RWPE1 (cell line): Measurements from ENCODE around the gene TUBG1.
A peak's percentile ranks its signal among the peaks of the same experiment; 100 is the strongest.

Experiments used
- CTCF ChIA-PET: fragments of 350-600 bp; sonication (Branson Sonifier 250); formaldehyde crosslinking; extraction: SDS; loops from one replicate; lab custom pipeline; 2021; lab: Yijun Ruan, JAX
- POLR2A ChIA-PET: fragments of 400-600 bp; formaldehyde crosslinking; extraction: SDS; loops from one replicate; lab custom pipeline; 2020; ENCODE audit warnings: antibody characterized with exemption; ENCODE audit not compliant: low non-redundant PET; lab: Yijun Ruan, JAX
- DNase-seq: peaks from one replicate; pipeline ENCODE4 v3.0.0; 2012; ENCODE audit warnings: low spot score
- H3K27ac ChIP-seq: fragments of 450-650 bp; 2 replicates; pipeline ENCODE4 v1.5.1; 2017
- TF ChIP-seq, protein P1 (sequence below): fragments of 450-650 bp; conservative IDR thresholded peaks from 2 replicates; pipeline ENCODE4 v1.5.1; 2017; ENCODE audit warnings: low read depth, mild to moderate bottlenecking

TUBG1 gene

DNA sequence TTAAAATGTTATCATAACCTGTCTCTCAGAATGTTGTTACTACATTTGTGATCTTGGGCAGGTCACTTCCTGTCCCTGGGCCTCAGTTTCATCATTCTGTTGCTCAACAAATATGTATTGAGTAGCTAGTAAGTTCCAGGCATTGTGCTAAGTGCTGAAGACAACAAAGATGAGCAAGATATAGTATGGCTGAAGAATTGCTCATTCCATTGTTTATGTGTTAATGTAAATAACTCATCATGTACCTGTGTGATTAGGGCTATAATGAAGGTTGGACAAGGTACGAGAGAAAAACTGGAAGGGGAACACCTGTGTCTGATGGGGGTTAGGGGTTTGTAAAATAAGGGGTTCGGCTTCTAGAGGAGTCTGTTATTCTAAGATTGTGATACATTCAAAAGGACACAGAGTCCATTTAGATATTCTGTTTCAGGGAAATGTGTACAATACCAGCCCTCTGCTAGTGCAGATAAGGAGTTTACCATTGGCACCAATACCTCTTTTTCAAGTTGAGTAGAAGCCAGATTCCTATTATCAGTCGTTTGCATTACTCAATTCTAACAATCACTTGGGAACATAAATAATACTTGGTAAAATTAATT lies 20.0 kb downstream of the TUBG1 start:
- ChIA-PET CTCF (interaction anchor here (0.5 to 1.0 kb wide), 4 partner anchors 11 to 195 kb away, joined by 3 to 6 read pairs (median 3); no protein-coding TSS in a partner anchor), POLR2A (interaction anchor here (0.7 kb wide), 1 partner anchor 10 kb away, joined by 6 read pairs; no protein-coding TSS in a partner anchor)
- no peak overlapping the region for H3K27ac ChIP-seq
- TF ChIP-seq, protein P1, sequence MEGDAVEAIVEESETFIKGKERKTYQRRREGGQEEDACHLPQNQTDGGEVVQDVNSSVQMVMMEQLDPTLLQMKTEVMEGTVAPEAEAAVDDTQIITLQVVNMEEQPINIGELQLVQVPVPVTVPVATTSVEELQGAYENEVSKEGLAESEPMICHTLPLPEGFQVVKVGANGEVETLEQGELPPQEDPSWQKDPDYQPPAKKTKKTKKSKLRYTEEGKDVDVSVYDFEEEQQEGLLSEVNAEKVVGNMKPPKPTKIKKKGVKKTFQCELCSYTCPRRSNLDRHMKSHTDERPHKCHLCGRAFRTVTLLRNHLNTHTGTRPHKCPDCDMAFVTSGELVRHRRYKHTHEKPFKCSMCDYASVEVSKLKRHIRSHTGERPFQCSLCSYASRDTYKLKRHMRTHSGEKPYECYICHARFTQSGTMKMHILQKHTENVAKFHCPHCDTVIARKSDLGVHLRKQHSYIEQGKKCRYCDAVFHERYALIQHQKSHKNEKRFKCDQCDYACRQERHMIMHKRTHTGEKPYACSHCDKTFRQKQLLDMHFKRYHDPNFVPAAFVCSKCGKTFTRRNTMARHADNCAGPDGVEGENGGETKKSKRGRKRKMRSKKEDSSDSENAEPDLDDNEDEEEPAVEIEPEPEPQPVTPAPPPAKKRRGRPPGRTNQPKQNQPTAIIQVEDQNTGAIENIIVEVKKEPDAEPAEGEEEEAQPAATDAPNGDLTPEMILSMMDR, result no peak
- DNase-seq, result no peak

DNA sequence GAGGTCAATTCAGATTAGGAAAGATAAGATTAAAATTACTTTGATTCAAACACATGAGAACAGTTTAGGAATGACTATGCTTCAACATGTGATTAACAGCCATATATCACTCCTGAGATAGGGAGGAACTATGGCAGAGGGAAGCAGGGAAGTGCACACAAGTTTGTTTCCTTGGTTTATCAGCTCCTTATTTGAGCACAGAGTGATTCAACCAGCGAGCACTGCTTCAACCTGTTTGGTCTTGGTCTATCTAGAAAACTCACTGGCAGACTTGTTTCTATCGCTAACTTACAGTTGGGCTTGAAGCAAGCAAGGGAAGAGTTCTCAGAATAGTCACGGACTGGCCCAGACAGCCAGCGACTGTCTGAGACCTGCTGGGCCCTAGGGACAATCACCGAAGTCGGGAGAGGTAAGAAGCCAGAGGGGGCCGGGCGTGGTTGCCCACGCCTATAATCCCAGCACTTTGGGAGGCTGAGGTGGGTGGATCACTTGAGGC lies 23.5 kb downstream of the TUBG1 start:
- no peak for DNase-seq
- TF ChIP-seq, protein P1, result no peak
- H3K27ac ChIP-seq, result peak overlapping the region; percentile 54
- ChIA-PET POLR2A (interaction anchor here (1.2 kb wide), 1 partner anchor 46 kb away, joined by 4 read pairs; no protein-coding TSS in a partner anchor), CTCF (no interaction called here)

DNA sequence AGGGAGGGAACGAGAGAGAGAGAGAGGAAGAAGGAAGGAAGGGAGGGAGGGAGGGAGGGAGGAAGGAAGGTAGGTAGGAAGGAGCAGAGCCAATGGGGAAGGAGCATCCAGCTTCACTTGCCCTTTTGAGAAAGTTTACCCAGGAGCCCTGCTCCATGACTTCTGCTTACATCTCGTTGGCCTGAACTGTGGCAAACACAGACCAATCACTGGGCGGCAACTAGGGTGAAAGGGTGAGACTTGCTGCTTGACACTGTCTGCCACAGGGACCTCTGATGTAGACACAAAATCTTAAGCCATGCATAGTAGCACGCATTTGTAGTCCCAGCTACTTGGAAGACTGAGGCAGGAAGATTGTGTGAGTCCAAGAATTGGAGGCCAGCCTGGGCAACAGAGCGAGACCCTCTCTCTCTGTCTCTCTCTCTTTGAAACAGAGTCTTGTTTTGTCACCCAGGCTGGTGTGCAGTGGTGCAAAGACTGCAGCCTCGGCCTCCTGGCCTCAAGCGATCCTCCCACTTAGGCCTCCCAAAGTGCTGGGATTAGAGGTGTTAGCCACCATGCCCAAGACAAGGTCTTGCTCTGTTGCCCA lies 30.1 kb downstream of the TUBG1 start:
- POLR2A ChIA-PET, result interaction anchor here (1.0 kb wide), 1 partner anchor 11 kb away, joined by 6 read pairs; no protein-coding TSS in a partner anchor

DNA sequence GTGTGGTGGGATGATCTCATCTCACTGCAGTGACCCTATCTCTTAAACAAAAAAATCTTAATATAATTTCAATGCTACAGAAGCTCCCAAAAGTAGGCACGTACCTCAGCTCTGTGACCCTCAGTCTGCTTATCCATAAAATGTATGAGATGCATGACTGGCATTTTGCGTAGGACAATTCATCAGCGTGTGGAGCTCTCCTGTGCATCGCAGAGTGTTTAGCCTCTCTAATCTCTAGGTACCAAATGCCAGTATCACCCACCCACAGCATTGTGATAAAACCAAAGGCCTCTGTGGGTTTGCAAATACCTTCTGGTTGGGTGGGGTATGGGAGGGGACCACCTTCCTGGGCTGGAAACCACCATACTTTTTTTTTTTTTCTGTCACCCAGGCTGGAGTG lies 30.6 kb downstream of the TUBG1 start:
- ChIA-PET CTCF (interaction anchor here (0.7 kb wide), 1 partner anchor 18 kb away, joined by 4 read pairs; no protein-coding TSS in a partner anchor), POLR2A (interaction anchor here (1.0 kb wide), 1 partner anchor 11 kb away, joined by 6 read pairs; no protein-coding TSS in a partner anchor)
- no peak overlapping the region for H3K27ac ChIP-seq
- DNase-seq, result no peak
- TF ChIP-seq, protein P1, result no peak

More for the DNA sequence above, 30.1 kb downstream of the TUBG1 start:
- TF ChIP-seq, protein P1, result no peak
- H3K27ac ChIP-seq, result no peak overlapping the region
- CTCF ChIA-PET, result no interaction called here
- no peak for DNase-seq

DNA sequence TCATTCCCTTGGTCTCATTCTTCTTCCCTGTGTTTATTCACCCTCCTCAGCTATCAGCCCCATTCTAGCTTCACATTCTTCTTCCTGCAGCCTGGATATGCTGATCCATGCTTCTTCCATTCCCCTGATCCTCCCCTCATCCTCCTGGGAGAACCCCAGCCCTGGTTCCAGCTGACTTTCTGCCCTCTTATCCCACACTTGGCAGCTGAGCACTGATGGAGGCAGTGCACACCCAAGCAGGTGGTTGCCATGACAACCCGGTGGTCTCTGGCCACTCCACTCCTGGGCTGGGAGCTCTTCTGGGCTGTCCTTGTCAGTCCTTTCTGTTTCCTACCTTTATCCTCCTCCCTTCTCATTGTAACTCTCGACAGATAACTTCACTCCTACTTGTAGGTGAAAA lies 32.9 kb downstream of the TUBG1 start:
- TF ChIP-seq, protein P1, result no peak
- POLR2A ChIA-PET, result interaction anchor here (0.7 kb wide), 1 partner anchor 17 kb away, joined by 4 read pairs; no protein-coding TSS in a partner anchor

DNA sequence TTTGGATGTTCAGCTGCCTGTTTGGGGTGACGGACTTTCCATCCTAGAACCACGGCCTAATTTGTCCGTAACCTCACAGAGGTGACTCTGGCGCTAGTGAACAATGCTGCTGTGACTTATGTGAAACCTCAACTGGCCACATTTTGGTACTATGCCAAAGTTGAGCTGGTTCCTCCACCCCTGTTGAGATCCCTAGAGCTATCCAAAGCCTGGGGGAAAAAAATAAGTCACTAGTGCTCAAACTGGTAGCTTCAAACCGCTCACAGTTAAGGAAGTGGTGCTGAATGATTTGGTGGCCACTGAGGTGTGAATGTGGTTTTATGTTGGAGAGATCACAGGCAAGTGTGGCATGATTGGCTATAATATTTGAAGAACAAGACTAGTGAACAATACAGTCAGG lies 38.3 kb downstream of the TUBG1 start:
- TF ChIP-seq, protein P1, result no peak
- ChIA-PET POLR2A (no interaction called here), CTCF (interaction anchor here (0.6 to 0.8 kb wide), 3 partner anchors 9 to 29 kb away, joined by 3 to 5 read pairs (median 4); no protein-coding TSS in a partner anchor)
- DNase-seq, result no peak
- no peak overlapping the region for H3K27ac ChIP-seq

More for the DNA sequence above, 32.9 kb downstream of the TUBG1 start:
- H3K27ac ChIP-seq, result no peak overlapping the region
- DNase-seq, result no peak
- CTCF ChIA-PET, result no interaction called here
